ENCODE measurements around the gene SCEL. TPM values are rescaled to one million over a fixed set of nuclear protein-coding genes. Genes with fewer than 3 reads are reported as not detected.
"Not testable (repeated sequence)": the region's sequence is repeated elsewhere in the genome, so short reads cannot be mapped to it uniquely, and the experiment has no call there.

The SCEL gene
- total and polyA plus RNA-seq, 2 experiments from 2014 or later = not detected

DNA sequence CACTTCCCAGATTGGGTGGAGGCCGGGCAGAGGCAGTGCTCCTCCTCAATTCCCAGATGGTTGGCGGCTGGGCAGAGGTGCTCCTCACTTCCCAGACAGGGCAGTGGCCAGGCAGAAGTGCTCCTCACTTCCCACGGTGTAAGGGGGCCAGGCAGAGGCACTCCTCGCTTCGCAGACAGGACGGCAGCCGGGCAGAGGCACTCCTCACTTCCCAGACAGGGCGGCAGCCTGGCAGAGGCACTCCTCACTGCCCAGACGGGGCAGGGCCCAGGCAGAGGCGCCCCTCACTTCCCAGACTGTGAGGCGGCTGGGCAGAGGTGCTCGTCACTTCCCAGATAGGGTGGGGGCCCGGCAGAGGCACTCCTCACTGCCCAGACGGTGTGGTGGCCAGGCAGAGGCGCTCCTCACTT lies 125.3 kb downstream of the SCEL start:
- Histone ChIP-seq H3K4me3 (no peak overlapping the region), H3K27ac (no peak overlapping the region), H3K4me1 (ENCODE audit: low read depth) (no peaks in the 10 kb centered on the region), H3K27me3 (no peaks in the 10 kb centered on the region), H3K36me3 (no peaks in the 10 kb centered on the region), H3K9me3 (ENCODE audit: low read depth) (no peaks in the 10 kb centered on the region)
- no peak for DNase-seq (ENCODE audit: low read depth in 1 of 2, low spot score in 1 of 2)
- TF ChIP-seq, protein P1, sequence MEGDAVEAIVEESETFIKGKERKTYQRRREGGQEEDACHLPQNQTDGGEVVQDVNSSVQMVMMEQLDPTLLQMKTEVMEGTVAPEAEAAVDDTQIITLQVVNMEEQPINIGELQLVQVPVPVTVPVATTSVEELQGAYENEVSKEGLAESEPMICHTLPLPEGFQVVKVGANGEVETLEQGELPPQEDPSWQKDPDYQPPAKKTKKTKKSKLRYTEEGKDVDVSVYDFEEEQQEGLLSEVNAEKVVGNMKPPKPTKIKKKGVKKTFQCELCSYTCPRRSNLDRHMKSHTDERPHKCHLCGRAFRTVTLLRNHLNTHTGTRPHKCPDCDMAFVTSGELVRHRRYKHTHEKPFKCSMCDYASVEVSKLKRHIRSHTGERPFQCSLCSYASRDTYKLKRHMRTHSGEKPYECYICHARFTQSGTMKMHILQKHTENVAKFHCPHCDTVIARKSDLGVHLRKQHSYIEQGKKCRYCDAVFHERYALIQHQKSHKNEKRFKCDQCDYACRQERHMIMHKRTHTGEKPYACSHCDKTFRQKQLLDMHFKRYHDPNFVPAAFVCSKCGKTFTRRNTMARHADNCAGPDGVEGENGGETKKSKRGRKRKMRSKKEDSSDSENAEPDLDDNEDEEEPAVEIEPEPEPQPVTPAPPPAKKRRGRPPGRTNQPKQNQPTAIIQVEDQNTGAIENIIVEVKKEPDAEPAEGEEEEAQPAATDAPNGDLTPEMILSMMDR (IDR thresholded peaks at IDR 0.05; ENCODE audit: low read depth, low read length) = no peak

DNA sequence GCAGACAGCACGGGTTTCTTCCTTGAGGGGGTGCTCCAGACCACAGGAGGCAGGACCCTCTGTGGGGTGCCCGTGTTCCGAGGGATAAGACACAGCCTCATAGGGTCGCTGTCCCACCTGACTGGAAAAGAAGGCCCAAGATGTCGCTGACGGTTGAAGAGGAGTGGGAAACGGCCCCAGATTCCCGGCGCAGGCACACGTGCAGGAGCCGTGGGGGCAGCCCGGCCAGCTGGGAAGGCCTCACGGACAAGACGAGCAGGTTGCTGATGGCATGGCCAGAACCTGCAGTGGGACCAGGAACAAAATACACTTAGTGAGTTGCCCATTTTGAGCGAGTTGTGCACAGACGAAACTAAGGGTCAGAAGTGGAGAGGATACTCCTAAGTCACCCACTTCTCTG lies 126.8 kb downstream of the SCEL start:
- not testable (repeated sequence) for H3K4me3 ChIP-seq; DNase-seq (ENCODE audit: low read depth in 1 of 2, low spot score in 1 of 2); H3K27me3 ChIP-seq; H3K4me1 ChIP-seq (ENCODE audit: low read depth); H3K36me3 ChIP-seq; H3K9me3 ChIP-seq (ENCODE audit: low read depth); H3K27ac ChIP-seq

DNA sequence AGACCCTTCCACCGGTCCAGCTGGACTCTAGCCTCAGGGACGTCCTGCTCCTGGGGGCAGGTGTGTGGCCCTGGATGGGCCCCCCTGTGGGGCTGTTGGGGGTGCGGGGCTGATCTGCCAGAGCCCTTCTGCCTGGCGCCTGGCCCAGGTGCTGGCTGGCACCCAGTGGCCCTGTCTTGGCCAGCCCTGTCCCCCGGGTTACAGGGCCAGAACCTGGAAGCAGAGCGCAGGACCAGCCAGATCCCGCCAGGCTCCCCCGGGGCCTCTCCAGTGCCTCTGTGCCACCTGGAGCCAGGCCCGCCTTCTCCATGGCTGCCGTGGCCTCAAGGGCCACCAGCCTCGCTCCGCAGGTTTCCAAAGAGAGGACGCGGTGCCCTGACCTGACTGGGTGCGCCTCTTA lies 127.3 kb downstream of the SCEL start:
- DNase-seq (ENCODE audit: low read depth in 1 of 2, low spot score in 1 of 2); H3K36me3 ChIP-seq; H3K9me3 ChIP-seq (ENCODE audit: low read depth); H3K4me1 ChIP-seq (ENCODE audit: low read depth); H3K27ac ChIP-seq; H3K27me3 ChIP-seq; H3K4me3 ChIP-seq: not testable (repeated sequence)

DNA sequence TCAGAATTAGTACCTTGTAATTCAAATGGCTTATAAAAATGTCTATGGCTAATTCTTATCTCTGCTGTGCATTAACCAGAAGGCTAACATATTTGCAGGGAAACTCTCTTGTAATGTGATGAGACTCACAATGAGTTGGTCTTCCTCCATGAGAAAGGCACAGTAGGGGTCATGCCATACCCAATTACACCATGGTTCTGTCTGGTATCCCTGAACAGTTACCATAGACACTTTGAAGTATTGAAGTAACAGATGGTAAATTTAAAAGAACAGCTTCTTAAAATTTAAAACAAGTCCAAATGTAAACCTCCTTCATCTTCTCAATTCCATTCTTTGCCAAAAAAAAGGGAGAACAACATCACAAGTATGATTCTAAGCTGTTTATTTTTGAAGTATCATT lies 139.3 kb downstream of the SCEL start:
- no peak for DNase-seq (ENCODE audit: low read depth in 1 of 2, low spot score in 1 of 2)
- no peak overlapping the region for H3K27ac ChIP-seq
- TF ChIP-seq, protein P1 (IDR thresholded peaks at IDR 0.05; ENCODE audit: low read depth, low read length) = no peak

DNA sequence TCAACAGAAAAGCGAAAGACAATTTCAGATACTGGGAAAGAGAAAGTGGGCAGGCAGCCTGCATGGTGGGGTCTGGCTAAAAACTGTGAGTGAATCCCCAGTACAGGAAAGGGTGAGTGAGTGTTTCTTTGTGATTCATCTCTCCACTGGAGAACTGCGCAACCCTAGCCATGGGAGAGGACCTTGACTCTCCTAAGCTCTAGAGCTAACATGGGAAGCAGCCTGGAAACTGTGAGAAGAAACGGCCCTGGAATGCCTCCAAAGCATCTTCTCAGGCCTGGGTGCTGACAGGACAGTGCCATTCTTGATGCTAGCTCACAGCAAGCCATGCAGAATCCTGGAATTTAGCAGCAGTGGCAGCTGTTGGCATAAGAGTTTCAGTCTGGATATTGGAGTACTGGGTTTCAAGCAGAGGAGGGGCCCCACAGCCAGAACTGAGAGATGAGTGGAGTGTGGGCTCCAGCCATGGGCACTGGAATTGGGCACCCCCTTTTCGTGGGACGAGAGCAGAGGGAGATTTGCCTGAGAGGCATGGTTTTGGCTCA lies 143.3 kb downstream of the SCEL start:
- no peak for DNase-seq (ENCODE audit: low read depth in 1 of 2, low spot score in 1 of 2)
- Histone ChIP-seq H3K4me1 (ENCODE audit: low read depth) (no peaks in the 10 kb centered on the region), H3K4me3 (no peak overlapping the region), H3K27ac (no peak overlapping the region), H3K27me3 (no peaks in the 10 kb centered on the region), H3K36me3 (no peaks in the 10 kb centered on the region), H3K9me3 (ENCODE audit: low read depth) (no peaks in the 10 kb centered on the region)
- TF ChIP-seq, protein P1 (IDR thresholded peaks at IDR 0.05; ENCODE audit: low read depth, low read length) = no peak

More for the DNA sequence above, 139.3 kb downstream of the SCEL start:
- Histone ChIP-seq H3K9me3 (ENCODE audit: low read depth) (no peaks in the 10 kb centered on the region), H3K4me3 (no peak overlapping the region), H3K4me1 (ENCODE audit: low read depth) (no peaks in the 10 kb centered on the region), H3K36me3 (no peaks in the 10 kb centered on the region), H3K27me3 (no peaks in the 10 kb centered on the region)

DNA sequence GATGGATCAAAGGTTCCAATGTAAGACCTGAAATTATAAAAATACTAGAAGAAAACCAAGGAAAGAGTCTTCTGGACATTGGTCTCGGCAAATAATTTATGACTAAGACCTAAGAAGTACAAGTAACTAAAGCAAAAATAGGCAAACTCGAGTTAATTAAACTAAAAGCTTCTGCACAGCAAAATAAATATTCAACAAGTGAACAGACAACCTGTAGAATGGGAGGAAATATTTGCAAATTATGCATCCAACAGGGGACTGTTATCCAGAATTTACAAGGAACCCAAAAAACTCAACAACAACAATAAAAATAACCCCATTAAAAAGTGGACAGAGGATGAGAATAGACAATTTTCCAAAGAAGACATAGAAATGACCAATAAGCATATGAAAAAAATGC lies 152.3 kb downstream of the SCEL start:
- Histone ChIP-seq H3K4me1 (ENCODE audit: low read depth) (no peaks in the 10 kb centered on the region), H3K36me3 (no peaks in the 10 kb centered on the region), H3K9me3 (ENCODE audit: low read depth) (no peaks in the 10 kb centered on the region), H3K27ac (no peak overlapping the region), H3K27me3 (no peaks in the 10 kb centered on the region), H3K4me3 (no peak overlapping the region)
- TF ChIP-seq, protein P1 (IDR thresholded peaks at IDR 0.05; ENCODE audit: low read depth, low read length) = no peak
- no peak for DNase-seq (ENCODE audit: low read depth in 1 of 2, low spot score in 1 of 2)

DNA sequence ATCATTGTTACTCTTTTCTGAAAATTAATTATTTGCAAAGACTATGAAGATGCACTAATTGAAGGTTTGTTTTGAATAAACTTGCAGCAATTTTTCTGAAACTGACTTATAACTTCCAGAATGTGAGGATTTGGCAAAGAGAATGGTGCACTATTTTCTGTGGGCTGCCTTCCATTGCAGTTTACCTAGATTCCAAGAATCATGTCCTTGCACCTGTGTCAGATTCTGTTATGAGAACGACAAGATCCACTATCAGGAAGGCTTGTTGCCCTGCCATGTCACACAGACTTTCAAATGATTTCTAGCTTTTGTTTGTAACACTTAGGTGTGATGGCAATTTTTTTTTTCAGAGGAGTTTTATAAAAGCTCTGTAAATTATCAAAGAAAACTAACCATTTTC lies 156.4 kb downstream of the SCEL start:
- H3K4me3 ChIP-seq = no peak overlapping the region
- TF ChIP-seq, protein P1 (IDR thresholded peaks at IDR 0.05; ENCODE audit: low read depth, low read length) = no peak
- H3K9me3 ChIP-seq (ENCODE audit: low read depth) = no peaks in the 10 kb centered on the region
- peaks cover 32% of the 10 kb centered on the region for H3K27me3 ChIP-seq
- no peaks in the 10 kb centered on the region for H3K36me3 ChIP-seq
- H3K27ac ChIP-seq = no peak overlapping the region
- H3K4me1 ChIP-seq (ENCODE audit: low read depth) = no peaks in the 10 kb centered on the region
- DNase-seq (ENCODE audit: low read depth in 1 of 2, low spot score in 1 of 2) = no peak
